SK-N-SH (cell line): ENCODE measurements around the gene DAP. TPM values are rescaled to one million over a fixed set of nuclear protein-coding genes. Genes with fewer than 3 reads are reported as not detected.

Source experiments
- CTCF ChIA-PET: fragments of 300-600, 350-600 bp; formaldehyde crosslinking; extraction: SDS; loops from one replicate; lab custom pipeline; 2021; lab: Yijun Ruan, JAX
- POLR2A ChIA-PET: fragments of 350-600 bp; sonication (Branson Sonifier 250); formaldehyde crosslinking; extraction: SDS; loops from one replicate; lab custom pipeline; 2020; ENCODE audit warnings: antibody characterized with exemption, inconsistent platforms; lab: Yijun Ruan, JAX
- DNase-seq: peaks from one replicate; pipeline ENCODE4 v3.0.0; 2012
- H2AFZ ChIP-seq: fragments of 200-600 bp; sonication (generic); 2 replicates; pipeline ENCODE4 v1.8.1; 2016; ENCODE audit warnings: antibody characterized with exemption, mild to moderate bottlenecking, low read depth
- H3F3A ChIP-seq: fragments of 200-600 bp; sonication (generic); replicated peaks from 2 replicates; pipeline ENCODE3; 2016; ENCODE audit warnings: antibody characterized with exemption, mild to moderate bottlenecking; ENCODE audit not compliant: insufficient read depth
- H3K27ac ChIP-seq, 2 experiments: fragments of 200-500 bp in 1 of 2; fragments of 200-600 bp in 1 of 2; sonication (Bioruptor generic) in 1 of 2; sonication (generic), shearing (Covaris generic) in 1 of 2; 2 replicates each; pipeline versions ENCODE4 v1.5.1 to v1.6.1; 2014 to 2016; ENCODE audit warnings: low read depth in 2 of 2, inconsistent platforms in 1 of 2, low read length in 1 of 2, mild to moderate bottlenecking in 1 of 2, mixed read lengths in 1 of 2
- H3K27me3 ChIP-seq: fragments of 200-600 bp; sonication (generic), shearing (Covaris generic); 2 replicates; pipeline ENCODE4 v1.6.1; 2016; ENCODE audit warnings: mixed run types; ENCODE audit not compliant: insufficient read depth
- H3K36me3 ChIP-seq, 2 experiments: fragments of 200-500 bp in 1 of 2; fragments of 200-600 bp in 1 of 2; sonication (Bioruptor generic) in 1 of 2; sonication (generic) in 1 of 2; replicated peaks in 1 of 2; 2 replicates each; pipeline versions ENCODE3 to v1.5.1; 2014 to 2016; ENCODE audit warnings: low read length in 1 of 2, mild to moderate bottlenecking in 1 of 2; ENCODE audit not compliant: insufficient read depth in 2 of 2, control insufficient read depth in 1 of 2
- H3K4me1 ChIP-seq, 2 experiments: fragments of 200-500 bp in 1 of 2; fragments of 200-600 bp in 1 of 2; sonication (Bioruptor generic) in 1 of 2; sonication (generic), shearing (Covaris generic) in 1 of 2; 2 replicates each; pipeline versions ENCODE4 v1.5.1 to v1.6.1; 2014 to 2016; ENCODE audit warnings: low read depth in 1 of 2, low read length in 1 of 2, mixed run types in 1 of 2; ENCODE audit not compliant: insufficient read depth in 2 of 2, control insufficient read depth in 1 of 2
- H3K4me2 ChIP-seq: fragments of 200-600 bp; sonication (generic), shearing (Covaris generic); 2 replicates; pipeline ENCODE4 v1.6.1; 2017; ENCODE audit warnings: mixed run types
- H3K4me3 ChIP-seq, 2 experiments: fragments of 200-500 bp in 1 of 2; fragments of 200-600 bp in 1 of 2; sonication (Bioruptor generic) in 1 of 2; sonication (generic), shearing (Covaris generic) in 1 of 2; 2 replicates each; pipeline versions ENCODE4 v1.5.1 to v1.8.1; 2014 to 2016; ENCODE audit warnings: low read depth in 2 of 2, inconsistent platforms in 1 of 2, low read length in 1 of 2, mild to moderate bottlenecking in 1 of 2, mixed read lengths in 1 of 2, moderate library complexity in 1 of 2
- H3K79me2 ChIP-seq: fragments of 200-600 bp; sonication (generic); 2 replicates; pipeline ENCODE4 v1.8.1; 2017; ENCODE audit warnings: mild to moderate bottlenecking; ENCODE audit not compliant: insufficient read depth
- H3K9ac ChIP-seq: fragments of 200-600 bp; sonication (generic); 2 replicates; pipeline ENCODE4 v1.6.1; 2017; ENCODE audit warnings: mixed run types
- H3K9me2 ChIP-seq: fragments of 200-600 bp; sonication (generic); 2 replicates; pipeline ENCODE4 v1.6.1; 2017; ENCODE audit warnings: mixed run types
- H3K9me3 ChIP-seq: fragments of 200-600 bp; sonication (generic); 2 replicates; pipeline ENCODE4 v1.6.1; 2017; ENCODE audit warnings: mixed run types, mild to moderate bottlenecking, moderate library complexity
- H4K20me1 ChIP-seq: fragments of 200-600 bp; sonication (generic); 2 replicates; pipeline ENCODE4 v1.6.1; 2017; ENCODE audit warnings: mild to moderate bottlenecking, mixed run types; ENCODE audit not compliant: insufficient read depth
- FOSL2 ChIP-seq: IDR thresholded peaks from 2 replicates; pipeline ENCODE4 v1.4.0; 2012; ENCODE audit warnings: low read depth, mild to moderate bottlenecking, moderate library complexity, borderline replicate concordance
- GATA2 ChIP-seq: sonication (generic); formaldehyde crosslinking; IDR thresholded peaks from 2 replicates; pipeline ENCODE4 v1.5.0; 2020; ENCODE audit warnings: mild to moderate bottlenecking, missing genetic modification reagents
- MEF2A ChIP-seq: IDR thresholded peaks from 2 replicates; pipeline ENCODE4 v1.4.0; 2012; ENCODE audit warnings: low read depth, borderline replicate concordance
- NRF1 ChIP-seq: IDR thresholded peaks from 2 replicates; pipeline ENCODE4 v1.6.1; 2012; ENCODE audit warnings: low read depth, mild to moderate bottlenecking, low read length
- POLR2AphosphoS5 ChIP-seq: IDR thresholded peaks from 2 replicates; pipeline ENCODE4 v1.6.1; 2012; ENCODE audit warnings: low read depth, low read length
- REST ChIP-seq: IDR thresholded peaks from 2 replicates; pipeline ENCODE4 v1.6.1; 2012; ENCODE audit warnings: mild to moderate bottlenecking, low read depth, low read length, moderate library complexity
- USF1 ChIP-seq: IDR thresholded peaks from 2 replicates; pipeline ENCODE4 v1.4.0; 2012; ENCODE audit warnings: low read depth, borderline replicate concordance
- ZBTB33 ChIP-seq: IDR thresholded peaks from 2 replicates; pipeline ENCODE4 v1.4.0; 2012; ENCODE audit warnings: low read depth, borderline replicate concordance
- WGBS: methylation state at CpG from one replicate; pipeline ENCODE4 v1.1.6; 2017; ENCODE audit warnings: low lambda C conversion rate; 5-methylcytosine and 5-hydroxymethylcytosine counted together
- polyA plus RNA-seq, 3 experiments: library from polyadenylated mRNA; depleted of rRNA; stranded (reverse); fragments of >200 nt; gene quantifications; 2 replicates each; pipeline ENCODE4 v1.2.3, GENCODE V29; 2012

DAP gene
- polyA plus RNA-seq, 1 of the 3 experiments (the other 2 are of a cell fraction): 78.2 TPM

GRCh38 chr5:10662083-10662482, 99.0 kb downstream of the DAP start:
- H3K9ac ChIP-seq: no peak overlapping the region
- H4K20me1 ChIP-seq: no peaks in the 10 kb centered on the region
- H3K4me2 ChIP-seq: no peak overlapping the region
- H3K9me2 ChIP-seq: no peaks in the 10 kb centered on the region
- no peak for TF ChIP-seq USF1
- no peak for TF ChIP-seq GATA2 (CRISPR knock-in tag)
- no peak for TF ChIP-seq NRF1
- no peak for TF ChIP-seq ZBTB33
- no peak for TF ChIP-seq POLR2AphosphoS5
- TF ChIP-seq MEF2A: no peak
- TF ChIP-seq FOSL2: no peak
- H3K27me3 ChIP-seq: no peaks in the 10 kb centered on the region
- peaks cover 6% of the 10 kb centered on the region for H3F3A ChIP-seq
- no peak overlapping the region for H2AFZ ChIP-seq
- peaks cover 0 to 5% of the 10 kb centered on the region in 2 experiments for H3K36me3 ChIP-seq
- POLR2A ChIA-PET: no interaction called here
- peak; percentile 54 for DNase-seq
- no peaks in the 10 kb centered on the region for H3K79me2 ChIP-seq
- 89% methylated on average over 6 of the region's 11 CpGs for WGBS
- peaks cover 7 to 50% of the 10 kb centered on the region in 2 experiments; a peak in 3 of 4 replicates for H3K4me1 ChIP-seq
- H3K9me3 ChIP-seq: no peaks in the 10 kb centered on the region
- no peak overlapping the region; a peak in 1 of 4 replicates for H3K27ac ChIP-seq
- CTCF ChIA-PET: interaction anchor here (1.7 kb wide), 1 partner anchor 378 kb away, joined by 4 read pairs; no protein-coding TSS in a partner anchor
- H3K4me3 ChIP-seq: no peak overlapping the region

GRCh38 chr5:10661401-10661800, 99.6 kb downstream of the DAP start:
- Histone ChIP-seq H4K20me1 (no peaks in the 10 kb centered on the region), H3K4me3 (no peak overlapping the region), H3K27ac (no peak overlapping the region), H3K27me3 (no peaks in the 10 kb centered on the region), H3F3A (peaks cover 6% of the 10 kb centered on the region), H3K4me2 (no peak overlapping the region), H3K9ac (no peak overlapping the region), H3K79me2 (no peaks in the 10 kb centered on the region), H3K36me3 (peaks cover 0 to 5% of the 10 kb centered on the region in 2 experiments), H2AFZ (no peak overlapping the region), H3K9me2 (no peaks in the 10 kb centered on the region), H3K9me3 (no peaks in the 10 kb centered on the region), H3K4me1 (peaks cover 7 to 45% of the 10 kb centered on the region in 2 experiments; a peak in 3 of 4 replicates)
- no peak for TF ChIP-seq REST
- ChIA-PET POLR2A (no interaction called here), CTCF (interaction anchor here (1.2 to 1.7 kb wide), 2 partner anchors 14 to 377 kb away, joined by 3 to 4 read pairs; no protein-coding TSS in a partner anchor)
- 90% methylated on average over 6 of the region's 13 CpGs for WGBS
- no peak for DNase-seq
